ENCODE measurements around the gene RFX8.

Gene RFX8

GRCh38 chr2:101442667-101443061 is 32.2 kb downstream of the RFX8 start:
- no peak overlapping the region for H3K4me3 ChIP-seq (ENCODE audit: low read depth, low read length)
- H3K36me3 ChIP-seq (ENCODE audit: control insufficient read depth in 2 of 2, insufficient read depth in 1 of 2, low read length in 2 of 2) = no peaks in the 10 kb centered on the region
- ChIA-PET CTCF (no interaction called here), POLR2A (no interaction called here)
- H3K27ac ChIP-seq (ENCODE audit: extremely low read depth, low read depth, low read length) = no peak overlapping the region
- H3K4me1 ChIP-seq (ENCODE audit: control insufficient read depth, insufficient read depth, low read length) = no peaks in the 10 kb centered on the region
- TF ChIP-seq ZNF521 (tag by site-specific recombination; IDR thresholded peaks at IDR 0.05) (no peak), ZNF23 (tag by site-specific recombination; IDR thresholded peaks at IDR 0.05; ENCODE audit: borderline replicate concordance) (no peak), ZNF350 (tag by site-specific recombination; IDR thresholded peaks at IDR 0.05) (no peak), ZBTB21 (tag by site-specific recombination; IDR thresholded peaks at IDR 0.05) (no peak), ZNF76 (tag by site-specific recombination; IDR thresholded peaks at IDR 0.05; ENCODE audit: borderline replicate concordance, low read depth) (no peak), ZNF169 (tag by site-specific recombination; IDR thresholded peaks at IDR 0.05) (no peak), ZNF837 (tag by site-specific recombination; IDR thresholded peaks at IDR 0.05) (no peak), ZNF48 (tag by site-specific recombination; IDR thresholded peaks at IDR 0.05) (no peak), ZNF747 (tag by site-specific recombination; IDR thresholded peaks at IDR 0.05) (no peak), SP3 (tag by site-specific recombination; IDR thresholded peaks at IDR 0.05) (no peak), ZNF580 (tag by site-specific recombination; IDR thresholded peaks at IDR 0.05) (no peak), ZNF704 (tag by site-specific recombination; IDR thresholded peaks at IDR 0.05) (no peak), ZNF121 (tag by site-specific recombination; IDR thresholded peaks at IDR 0.05) (no peak), ZNF248 (tag by site-specific recombination; IDR thresholded peaks at IDR 0.05) (no peak), PATZ1 (tag by site-specific recombination; IDR thresholded peaks at IDR 0.05) (no peak)
- no peaks in the 10 kb centered on the region for H3K9me3 ChIP-seq (ENCODE audit: control insufficient read depth, insufficient read depth, low read depth, low read length)

- Histone ChIP-seq H3K36me3 (ENCODE audit: control insufficient read depth in 2 of 2, insufficient read depth in 1 of 2, low read length in 2 of 2) (no peaks in the 10 kb centered on the region), H3K4me1 (ENCODE audit: control insufficient read depth, insufficient read depth, low read length) (no peaks in the 10 kb centered on the region), H3K27ac (ENCODE audit: extremely low read depth, low read depth, low read length) (no peak overlapping the region), H3K4me3 (ENCODE audit: low read depth, low read length) (no peak overlapping the region), H3K9me3 (ENCODE audit: control insufficient read depth, insufficient read depth, low read depth, low read length) (no peaks in the 10 kb centered on the region)
- TF ChIP-seq ZNF654 (tag by site-specific recombination; IDR thresholded peaks at IDR 0.05; ENCODE audit: low read depth) = no peak
- TF ChIP-seq ZNF830 (tag by site-specific recombination; IDR thresholded peaks at IDR 0.05; ENCODE audit: low read depth) = no peak
- TF ChIP-seq HOXD13 (CRISPR knock-in tag; IDR thresholded peaks at IDR 0.05; ENCODE audit: borderline replicate concordance) = no peak
- TF ChIP-seq ZNF292 (tag by site-specific recombination; IDR thresholded peaks at IDR 0.05; ENCODE audit: borderline replicate concordance, low read depth) = no peak
- no peak for TF ChIP-seq ZNF202 (tag by site-specific recombination; IDR thresholded peaks at IDR 0.05; ENCODE audit: borderline replicate concordance)
- TF ChIP-seq PRDM6 (tag by site-specific recombination; IDR thresholded peaks at IDR 0.05) = no peak
- no peak for TF ChIP-seq SALL2 (tag by site-specific recombination; IDR thresholded peaks at IDR 0.05; ENCODE audit: borderline replicate concordance)
- TF ChIP-seq ZNF132 (tag by site-specific recombination; IDR thresholded peaks at IDR 0.05; ENCODE audit: borderline replicate concordance) = no peak
- no peak for TF ChIP-seq KLF17 (tag by site-specific recombination; IDR thresholded peaks at IDR 0.05)
- no peak for TF ChIP-seq ZFP3 (tag by site-specific recombination; IDR thresholded peaks at IDR 0.05; ENCODE audit: low read depth)
- TF ChIP-seq ZNF121 (tag by site-specific recombination; IDR thresholded peaks at IDR 0.05) = no peak
- no peak for TF ChIP-seq FEZF1 (tag by site-specific recombination; IDR thresholded peaks at IDR 0.05)
- TF ChIP-seq OSR2 (tag by site-specific recombination; IDR thresholded peaks at IDR 0.05) = no peak
- TF ChIP-seq ZSCAN16 (tag by site-specific recombination; IDR thresholded peaks at IDR 0.05) = no peak
- ChIA-PET CTCF (no interaction called here), POLR2A (no interaction called here)
Measured at GRCh38 chr2:101442042-101442666, 32.8 kb downstream of the RFX8 start.

All from HEK293 (cell line).